RKO (cell line): ENCODE results near the gene FNBP1.

Experiments
- DNase-seq: peaks from one replicate; pipeline ENCODE4 v3.0.0-alpha.2; 2016; ENCODE audit warnings: low spot score

Gene FNBP1

DNA sequence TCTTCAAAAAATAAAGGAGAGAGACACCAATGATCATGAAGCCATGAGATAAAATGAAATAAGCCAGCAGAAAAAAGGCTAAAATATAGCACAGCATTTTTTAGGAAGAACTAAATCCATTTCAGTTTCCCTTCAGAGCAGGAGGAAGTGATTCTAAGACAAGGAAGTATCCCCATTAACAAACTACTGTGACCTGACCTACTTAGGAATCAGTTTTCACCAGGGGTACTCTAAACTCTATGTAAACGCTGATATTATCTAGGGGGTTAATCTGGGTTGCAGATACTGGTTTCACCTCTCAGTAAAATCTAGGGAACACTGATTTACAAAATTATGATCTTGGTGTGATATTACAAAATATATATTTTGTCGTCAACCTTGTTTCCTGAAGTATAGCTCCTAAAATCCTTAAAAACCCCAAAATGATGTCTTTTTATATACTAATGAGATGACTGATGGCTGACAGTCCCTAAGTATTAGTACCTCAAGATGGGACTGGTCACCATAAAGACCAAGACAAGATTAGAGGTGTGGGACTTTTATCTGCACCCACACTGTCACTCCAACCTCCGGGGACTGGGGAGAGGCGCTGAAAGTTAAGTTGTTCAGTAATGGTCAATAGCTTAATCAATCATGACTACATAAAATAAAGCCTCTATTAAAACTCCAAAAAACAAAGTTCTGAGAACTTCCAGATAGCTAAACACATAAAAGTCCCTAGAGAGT, 2.9 kb upstream of the FNBP1 start:
- DNase-seq: no peak

DNA sequence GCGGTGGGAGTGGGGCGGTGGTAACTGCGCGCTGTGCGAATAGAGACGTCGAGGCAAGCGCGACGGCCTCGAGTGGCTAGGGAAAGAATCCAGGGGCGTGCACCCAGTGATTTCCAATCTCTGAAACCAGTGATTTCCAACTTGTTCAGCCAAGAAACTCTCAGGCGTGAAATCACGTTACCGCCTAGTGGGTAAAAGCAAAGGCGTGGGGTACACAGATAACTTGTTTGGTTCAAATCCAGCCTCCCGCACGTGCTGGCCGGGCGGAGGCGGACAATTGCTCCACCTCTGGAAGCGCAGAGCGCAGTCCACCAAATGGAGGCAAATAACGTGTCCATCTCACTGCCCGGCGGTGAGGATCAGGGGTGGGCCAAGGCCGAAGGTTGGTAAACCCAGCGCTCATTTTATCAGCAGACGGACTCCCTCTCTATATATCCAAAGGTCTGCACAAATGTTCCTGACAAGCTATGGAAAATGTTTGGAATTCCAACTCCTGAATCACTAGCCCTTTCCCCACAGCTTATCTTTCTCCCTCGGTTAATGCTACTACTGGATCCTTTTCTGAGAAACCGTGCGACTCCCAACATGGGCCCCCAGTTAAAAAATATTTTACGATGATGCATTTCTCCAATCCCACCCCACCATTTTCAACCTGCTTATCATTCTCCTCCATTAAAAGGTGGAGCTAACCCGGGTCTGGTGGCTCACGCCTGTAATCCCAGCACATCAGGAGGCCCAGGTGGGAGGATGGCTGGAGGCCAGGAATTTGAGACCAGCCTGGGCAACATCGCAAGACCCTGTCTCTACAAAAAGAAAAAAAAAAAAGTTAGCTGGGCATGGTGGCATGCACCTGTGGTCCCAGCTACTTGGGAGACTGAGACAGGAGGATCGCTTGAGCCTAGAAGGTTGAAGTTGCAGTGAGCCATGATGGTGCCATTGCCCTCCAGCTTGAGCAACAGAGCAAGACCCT, 950 bp upstream of the FNBP1 start:
- no peak for DNase-seq

DNA sequence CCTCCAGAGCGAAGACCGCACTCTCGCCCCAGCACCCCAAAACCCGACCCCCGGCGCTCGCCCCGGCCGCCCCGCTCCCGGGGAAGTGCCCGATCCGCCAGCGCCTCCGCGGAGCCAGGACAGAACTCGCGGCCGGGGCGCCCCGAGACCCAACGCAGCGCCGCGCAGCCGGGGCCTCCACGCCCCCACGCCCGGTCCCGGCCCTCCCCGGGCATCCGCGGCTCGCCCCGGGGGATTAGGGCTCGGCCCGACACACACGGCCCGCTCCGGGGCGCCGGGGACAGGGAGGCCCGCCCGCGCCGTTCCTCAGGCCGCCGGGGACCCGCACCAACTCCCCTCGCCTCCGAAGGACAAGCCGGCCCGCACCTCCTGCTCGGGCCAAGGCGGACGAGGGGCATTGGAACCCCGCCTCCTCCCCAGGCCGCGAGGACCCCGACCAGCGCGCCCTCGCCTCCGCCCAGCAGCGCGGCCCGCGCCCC, 544 bp downstream of the FNBP1 start:
- DNase-seq: no peak

DNA sequence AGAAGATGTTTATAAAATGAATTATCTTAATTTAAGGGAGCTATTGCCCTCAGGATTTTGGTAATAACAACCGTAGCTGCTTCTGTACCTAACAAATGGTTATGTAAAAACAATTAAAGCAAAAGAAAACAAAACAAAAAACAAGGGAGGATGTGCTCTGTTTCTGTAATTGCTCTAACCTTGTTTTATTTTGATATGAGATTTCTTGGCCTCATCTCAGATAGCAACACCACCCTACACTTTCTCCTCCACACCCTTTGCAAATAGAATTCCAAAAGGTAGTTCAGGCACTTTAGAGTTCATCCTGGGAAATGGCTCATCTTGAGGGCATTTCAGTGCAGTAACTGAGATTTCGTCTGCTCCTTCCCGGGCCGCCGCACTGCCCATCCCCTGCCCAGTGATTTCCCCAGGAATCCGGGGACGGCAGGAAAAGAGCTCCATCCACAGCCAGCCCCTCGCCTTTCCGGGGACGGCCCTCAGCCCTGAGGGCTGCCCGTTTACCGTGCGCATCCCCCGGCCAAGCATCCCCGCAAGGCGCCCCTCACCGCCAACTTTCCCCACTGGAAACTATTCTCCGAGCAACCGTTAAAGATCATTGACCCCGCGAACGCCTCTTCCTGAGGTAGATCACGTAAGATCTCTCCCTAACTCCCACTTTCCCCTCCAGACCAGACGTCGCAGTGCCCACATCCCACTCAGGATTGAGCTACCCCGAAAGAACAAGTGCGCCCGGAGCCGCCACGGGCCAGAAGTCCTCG, 1.2 kb downstream of the FNBP1 start:
- no peak for DNase-seq

DNA sequence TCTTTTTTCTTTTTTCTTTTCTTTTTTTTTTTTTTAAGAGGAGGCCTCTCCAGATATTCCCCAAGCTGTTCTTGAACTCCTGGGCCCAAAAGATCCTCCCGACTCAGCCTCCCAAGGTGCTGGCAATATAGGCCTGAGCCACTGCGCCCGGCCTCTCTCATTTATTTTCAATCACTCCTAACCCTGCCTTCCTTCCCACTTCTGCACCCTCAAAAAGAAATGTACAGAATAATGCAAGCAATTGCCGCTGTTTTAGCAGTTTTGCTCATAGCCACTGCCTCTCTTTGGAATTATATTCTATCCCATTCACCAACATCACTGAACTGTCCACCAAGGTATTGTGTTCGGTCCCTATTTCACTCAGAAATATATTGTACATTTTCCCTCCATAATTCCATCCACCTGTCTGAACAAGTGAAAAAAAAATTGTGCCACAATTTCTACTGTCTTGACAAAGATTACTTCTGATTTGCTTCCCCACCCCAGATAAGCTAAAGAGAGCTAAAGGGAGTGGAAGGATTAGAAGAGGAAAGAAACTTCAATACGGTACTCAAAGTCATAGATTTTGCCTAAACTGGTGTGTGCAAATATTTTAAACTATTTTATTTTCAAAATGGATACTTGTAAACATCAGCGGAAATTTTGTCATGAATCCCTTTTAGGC, 1.9 kb downstream of the FNBP1 start:
- DNase-seq: no peak

DNA sequence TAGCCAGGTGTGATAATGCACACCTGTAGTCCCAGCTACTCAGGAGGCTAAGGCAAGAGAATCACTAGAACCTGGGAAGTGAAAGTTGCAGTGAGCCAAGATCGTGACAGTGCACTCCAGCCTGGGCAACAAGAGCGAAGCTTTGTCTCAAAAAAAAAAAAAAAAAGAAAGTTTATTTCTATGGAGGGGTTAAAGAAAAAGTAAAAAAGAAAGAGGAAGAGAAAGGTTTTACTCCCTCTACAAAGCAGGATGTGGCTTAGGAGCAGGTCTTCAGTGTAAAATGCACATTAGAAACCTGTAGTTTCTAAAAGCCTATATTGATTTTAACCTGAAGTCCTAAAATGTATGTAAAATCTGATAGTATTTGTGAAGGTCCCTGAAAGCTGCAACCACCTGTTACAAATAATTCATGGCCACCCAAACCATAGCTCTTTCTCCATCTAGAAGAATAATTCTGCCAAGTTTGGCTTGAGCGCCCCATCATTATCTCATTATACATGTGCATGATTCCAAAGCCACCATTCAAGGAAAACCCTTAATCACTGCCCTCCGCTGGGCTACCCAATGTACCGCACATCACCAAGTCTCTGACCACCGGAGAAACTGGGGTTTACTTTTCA, 3.4 kb downstream of the FNBP1 start:
- no peak for DNase-seq

DNA sequence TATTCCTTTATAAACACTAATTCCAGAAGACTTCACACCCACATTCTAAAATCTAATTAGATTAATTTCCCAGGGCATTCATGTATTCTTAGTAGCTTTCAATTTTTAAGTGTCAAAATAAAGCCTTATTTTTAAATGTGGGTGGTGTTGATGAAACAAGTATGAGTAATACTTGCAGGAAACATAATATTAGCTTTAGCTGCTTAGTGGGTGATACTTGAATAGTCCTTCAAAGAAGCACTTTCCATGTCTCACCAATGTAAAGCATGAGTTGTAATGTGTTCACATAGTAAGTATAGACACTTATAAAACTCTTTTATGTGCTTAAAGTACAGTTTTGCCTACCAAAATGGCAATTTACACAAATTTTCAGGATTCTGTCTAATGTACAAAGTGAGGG, 6.9 kb downstream of the FNBP1 start:
- DNase-seq: peak; percentile 35

DNA sequence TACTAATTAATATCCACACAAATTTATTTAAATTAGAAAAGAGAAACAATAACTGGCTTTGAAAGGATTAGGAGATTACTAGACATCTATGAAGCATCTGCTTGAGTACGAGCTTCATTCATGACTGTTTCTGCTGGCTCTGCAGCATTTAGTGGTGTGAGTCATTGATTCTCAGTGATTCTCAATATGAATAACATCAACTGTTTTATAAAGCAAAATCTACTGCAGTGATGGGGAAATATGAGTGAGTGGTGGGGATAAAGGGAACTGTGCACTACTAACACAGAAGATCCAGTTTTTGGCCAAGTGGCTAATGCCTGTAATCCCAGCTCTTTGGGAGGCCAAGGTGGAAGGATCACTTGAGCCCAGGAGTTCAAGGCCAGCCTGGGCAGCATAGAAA, 8.4 kb downstream of the FNBP1 start:
- DNase-seq: peak; percentile 70

DNA sequence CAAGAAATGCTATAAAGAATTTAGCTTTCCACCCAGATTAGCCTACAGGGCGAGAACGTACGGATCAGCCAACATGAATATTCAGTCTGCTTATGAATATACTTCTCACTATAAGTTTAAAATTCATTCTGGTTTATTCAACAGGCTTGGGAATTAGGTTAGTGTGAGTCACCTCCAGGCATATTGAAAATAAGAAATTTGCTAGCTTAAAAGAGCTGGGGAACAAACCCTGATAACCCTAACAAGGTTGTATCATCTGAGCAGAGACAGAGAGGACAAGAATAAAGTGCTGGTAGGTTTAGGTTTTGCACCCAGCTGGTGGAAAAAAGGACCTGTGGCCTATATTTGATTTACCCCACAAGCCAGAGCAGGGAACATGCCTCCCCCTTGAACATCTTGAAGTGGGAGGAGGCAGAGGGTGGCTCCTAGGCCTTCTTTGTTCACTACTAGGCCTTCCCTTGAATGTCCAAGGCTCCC, 12.3 kb downstream of the FNBP1 start:
- no peak for DNase-seq

DNA sequence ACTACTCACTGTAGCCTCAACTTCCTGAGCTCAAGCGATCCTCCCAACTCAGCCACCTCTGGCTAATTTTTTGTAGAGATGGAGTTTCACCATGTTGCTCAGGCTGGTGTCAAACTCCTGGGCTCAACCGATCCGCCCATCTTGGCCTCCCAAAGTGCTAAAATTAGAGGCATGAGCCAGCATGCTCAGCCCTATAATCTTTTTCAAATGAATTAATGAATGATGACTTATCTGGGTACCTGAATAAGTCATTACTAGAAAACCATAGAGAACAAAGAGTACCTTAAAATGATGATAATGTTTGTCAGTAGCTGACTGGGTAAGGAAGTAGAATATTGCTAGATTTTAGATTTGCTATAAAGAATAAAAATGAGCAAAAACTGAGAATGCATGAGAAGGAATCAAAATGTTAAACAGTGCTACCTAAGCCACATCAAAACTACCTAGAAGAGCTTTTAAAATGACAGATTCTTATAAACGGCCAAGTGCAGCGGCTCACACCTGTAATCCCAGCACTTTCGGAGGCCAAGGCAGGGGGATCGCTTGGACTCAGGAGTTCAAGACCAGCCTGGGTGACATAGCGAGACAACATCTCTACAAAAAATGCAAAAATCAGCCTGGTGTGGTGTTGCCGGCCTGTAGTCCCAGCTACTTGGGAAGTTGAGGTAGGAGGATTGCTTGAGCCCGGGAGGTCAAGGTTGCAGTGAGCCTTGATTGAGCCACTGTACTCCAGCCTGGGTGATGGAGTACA, 13.6 kb downstream of the FNBP1 start:
- DNase-seq: no peak

DNA sequence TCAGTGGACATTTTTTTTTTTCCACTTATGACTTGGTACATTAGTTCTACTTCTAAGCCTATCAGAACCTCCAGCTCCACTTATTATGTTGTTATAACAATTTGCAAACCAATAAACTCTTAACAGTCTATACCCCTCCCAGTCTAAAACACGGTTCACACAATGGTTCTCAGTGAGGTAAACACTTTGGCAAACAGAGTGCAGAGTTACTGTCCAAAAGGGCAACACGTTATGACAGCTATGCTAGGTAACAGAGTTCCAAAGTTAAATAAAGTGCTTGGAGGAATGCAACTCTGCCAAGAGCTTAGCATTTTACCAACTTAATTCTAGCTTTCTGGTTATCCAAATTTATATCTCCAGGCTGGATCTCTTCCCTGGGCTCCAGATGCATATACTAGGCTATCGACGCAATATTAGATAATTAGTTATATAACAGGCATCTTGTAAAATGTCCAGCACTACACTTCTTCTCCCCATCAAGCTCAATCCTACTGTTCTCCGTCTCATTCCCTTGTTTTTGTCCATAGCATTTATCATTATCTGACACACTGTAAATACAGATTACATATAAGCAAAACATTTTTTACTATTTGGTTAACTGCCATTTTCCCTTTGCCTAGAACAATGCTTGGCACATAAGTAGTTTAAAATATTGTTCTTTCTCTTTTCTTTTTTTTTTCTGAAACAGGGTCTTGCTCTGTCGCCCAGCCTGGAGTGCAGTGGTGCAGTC, 14.3 kb downstream of the FNBP1 start:
- DNase-seq: no peak

DNA sequence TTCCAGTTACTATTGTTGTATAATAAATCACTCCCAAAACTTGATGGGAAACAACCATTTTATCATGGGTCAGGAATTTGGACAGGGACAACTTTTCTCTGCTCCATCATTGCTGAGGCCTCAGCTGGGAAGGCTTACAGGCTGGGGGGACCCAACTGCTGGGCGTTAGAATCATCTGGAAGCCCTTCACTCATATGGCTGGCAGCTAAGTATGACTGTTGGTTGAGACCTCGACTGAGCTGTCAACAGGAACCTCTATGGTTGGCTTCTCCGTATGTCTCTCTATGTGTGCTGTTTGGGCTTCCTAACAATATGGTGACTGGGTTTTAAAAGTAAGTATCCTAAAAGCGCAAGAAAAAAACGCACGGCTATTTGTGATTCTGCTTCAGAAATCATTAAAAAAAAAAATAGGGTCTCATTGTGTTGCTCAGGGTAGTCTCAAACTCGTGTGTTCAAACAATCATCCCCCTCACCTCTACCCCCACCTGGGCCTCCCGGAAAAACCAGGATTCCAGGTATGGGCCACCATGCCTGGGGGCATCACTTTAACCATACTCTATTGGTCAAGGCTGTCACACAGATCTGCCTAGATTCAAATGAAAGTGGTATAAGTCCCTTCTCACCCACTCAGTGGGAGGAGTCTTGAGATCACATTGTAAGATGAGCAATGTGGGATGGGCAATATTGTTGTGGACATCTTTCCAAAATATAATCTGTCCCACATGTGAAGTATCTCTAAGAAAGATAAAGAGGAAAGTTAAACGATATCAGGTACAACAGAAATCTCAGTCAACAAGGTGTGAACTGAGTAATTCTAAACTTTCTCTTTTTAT, 15.2 kb downstream of the FNBP1 start:
- DNase-seq: no peak

DNA sequence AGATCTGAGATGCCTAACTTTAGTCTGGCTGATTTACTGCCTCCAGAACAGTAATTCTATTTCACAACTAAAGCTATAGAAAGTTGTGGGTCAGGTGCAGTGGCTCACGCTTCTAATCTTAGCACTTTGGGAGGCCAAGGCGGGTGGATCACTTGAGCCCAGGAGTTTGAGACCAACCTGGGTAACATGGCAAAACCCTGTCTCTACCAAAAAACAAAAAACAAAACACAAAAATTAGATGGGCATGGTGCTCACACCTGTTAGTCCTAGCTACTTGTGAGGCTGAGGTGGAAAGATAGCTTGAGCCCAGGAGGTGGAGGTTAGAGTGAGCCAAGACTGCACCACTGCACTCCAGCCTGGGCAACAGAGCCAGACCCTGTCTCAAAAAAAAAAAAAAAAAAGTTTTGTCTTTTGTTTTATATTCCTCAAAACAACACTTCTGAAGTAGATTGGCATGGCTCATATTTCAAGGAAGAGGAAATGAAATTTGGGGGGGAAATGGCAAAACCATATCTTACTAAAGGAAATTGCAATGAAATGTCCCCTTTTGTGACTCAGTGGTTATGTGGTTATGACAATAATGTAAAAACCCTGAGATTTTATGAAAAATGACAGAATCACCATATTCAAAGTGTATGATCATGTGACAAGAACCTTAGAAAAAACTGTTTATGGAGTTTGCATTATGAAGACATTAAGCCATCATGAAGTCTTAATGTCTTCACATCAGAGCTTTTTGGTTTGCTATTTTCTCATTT, 16.2 kb downstream of the FNBP1 start:
- no peak for DNase-seq

DNA sequence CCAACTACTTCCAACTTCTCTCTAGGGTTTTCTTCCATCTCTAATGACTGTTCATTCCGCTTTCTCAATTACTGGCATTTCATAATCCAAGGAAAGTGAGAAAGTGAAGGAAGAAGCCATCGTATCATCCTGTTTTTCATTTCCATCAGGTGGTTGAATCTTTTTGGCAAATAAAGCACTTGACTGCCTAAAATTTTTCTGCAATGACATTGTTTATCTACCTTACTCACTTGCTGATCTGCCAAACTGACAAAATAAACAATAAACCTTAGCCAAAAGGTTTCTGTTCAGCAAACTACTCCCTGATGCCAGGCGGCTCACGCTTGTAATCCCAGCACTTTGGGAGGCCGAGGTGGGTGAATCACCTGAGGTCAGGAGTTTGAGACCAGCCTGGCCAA, 18.4 kb downstream of the FNBP1 start:
- no peak for DNase-seq

DNA sequence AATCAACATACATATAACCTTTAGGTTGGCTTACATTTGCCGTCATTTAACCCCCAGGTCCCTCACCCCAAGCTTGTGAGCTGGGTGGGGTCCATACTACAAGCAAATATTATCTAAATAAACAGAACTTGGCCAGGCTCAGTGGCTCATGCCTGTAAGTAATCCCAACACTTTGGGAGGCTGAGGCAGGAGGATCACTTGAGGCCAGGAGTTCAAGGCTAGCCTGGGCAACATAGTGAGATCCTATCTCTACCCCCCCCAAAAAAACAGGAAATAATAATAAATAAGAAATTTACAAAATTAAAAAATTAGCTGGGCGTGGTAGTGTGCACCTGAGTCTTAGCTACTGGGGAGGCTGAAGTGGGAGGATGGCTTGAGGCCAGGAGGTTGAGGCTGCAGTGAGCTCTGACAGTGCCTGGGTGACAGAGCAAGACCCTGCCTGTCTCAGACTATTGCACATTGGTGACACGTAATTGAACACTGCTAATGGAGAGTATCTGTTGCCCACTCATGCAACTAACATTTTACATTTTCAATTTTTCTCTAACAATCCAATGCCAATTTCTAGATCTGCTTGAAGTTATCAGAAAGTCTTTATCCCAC, 18.9 kb downstream of the FNBP1 start:
- DNase-seq: no peak

DNA sequence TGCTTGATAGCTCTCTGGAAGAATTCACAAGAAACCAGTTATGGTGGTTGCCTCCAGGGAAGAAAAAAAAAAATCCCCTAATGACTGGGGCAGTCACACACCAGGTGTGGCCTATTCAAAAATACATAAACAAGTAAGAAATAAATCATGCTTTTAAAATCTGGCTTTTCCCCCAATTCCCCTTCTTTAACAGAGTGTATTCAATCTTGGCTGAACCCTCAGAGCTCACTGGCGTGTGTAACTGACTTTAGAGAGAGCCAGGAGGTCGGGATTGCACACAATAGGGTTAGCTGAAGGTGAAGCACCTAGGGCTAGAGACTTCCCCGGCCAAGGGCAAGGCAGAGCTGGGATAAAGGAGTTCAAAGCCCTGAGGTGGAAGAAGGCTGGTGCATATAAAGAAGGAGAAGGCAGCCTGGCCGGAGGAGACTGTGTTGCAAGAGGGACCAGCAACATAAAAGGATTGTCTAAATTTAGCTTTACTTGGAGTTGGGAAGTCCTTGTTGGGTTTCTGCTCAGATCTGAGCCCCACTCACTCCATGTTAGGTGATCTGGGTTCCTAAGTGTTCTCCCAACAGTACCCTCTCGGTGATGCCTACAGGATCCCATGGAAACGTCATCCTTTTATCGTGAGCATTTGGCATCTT, 19.7 kb downstream of the FNBP1 start:
- no peak for DNase-seq

DNA sequence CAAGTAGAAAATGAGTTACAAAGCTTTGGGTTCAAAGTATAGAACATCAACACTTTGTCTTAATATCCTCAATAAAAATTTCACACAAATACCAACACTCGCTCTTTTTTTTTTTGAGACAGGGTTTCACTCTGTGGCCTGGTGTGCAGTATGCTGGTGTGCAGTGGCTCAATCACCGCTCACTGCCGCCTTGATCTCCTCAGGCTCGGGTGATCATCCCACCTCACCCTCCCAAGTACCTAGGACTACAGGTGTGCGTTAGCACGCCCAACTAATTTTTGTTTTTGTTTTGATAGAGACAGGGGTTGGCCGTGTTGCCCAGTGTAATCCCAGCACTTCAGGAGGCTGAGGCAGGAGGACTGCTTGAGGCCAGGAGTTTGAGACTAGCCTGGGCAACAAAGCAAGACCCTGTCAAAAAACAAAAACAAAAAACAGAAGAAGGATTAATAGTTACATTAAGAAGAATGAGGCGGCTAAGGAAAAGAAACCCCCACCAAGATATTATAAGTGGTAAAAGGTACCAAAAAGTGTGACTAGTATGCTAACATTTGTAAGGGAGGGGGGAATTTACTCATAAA, 20.3 kb downstream of the FNBP1 start:
- DNase-seq: no peak
